Prostate gland (tissue), 2 donors: ENCODE results near the gene HSPA6. TPM values are rescaled to one million over a fixed set of nuclear protein-coding genes. Genes with fewer than 3 reads are reported as not detected.

Experiments used
- DNase-seq: peaks from one replicate; pipeline ENCODE4 v3.0.0-alpha.2; 2019; ENCODE audit warnings: low spot score
- H3K27ac ChIP-seq, 2 donors: fragments of 200-600 bp; sonication (generic); 2 replicates each; pipeline ENCODE4 v1.5.1; 2017 to 2019
- H3K27me3 ChIP-seq: fragments of 200-600 bp; sonication (generic); replicated peaks from 2 replicates; pipeline ENCODE4 v1.5.1; 2019; ENCODE audit not compliant: insufficient read depth
- H3K36me3 ChIP-seq, 2 donors: fragments of 200-600 bp; sonication (generic); 1 replicate in 1 of 2; 2 replicates in 1 of 2; pipeline versions ENCODE4 v1.5.1 to v1.8.1; 2017 to 2019
- H3K4me1 ChIP-seq: fragments of 200-600 bp; sonication (generic); replicated peaks from 2 replicates; pipeline ENCODE4 v1.5.1; 2019
- H3K4me3 ChIP-seq, 2 donors: fragments of 200-600 bp; sonication (generic); 2 replicates each; pipeline ENCODE4 v1.5.1; 2017 to 2019
- H3K9me3 ChIP-seq: fragments of 200-600 bp; sonication (generic); 2 replicates; pipeline ENCODE4 v1.5.1; 2017
- POLR2A ChIP-seq: fragments of 450-650 bp; IDR thresholded peaks from one replicate; pipeline ENCODE4 v1.6.1; 2016; ENCODE audit warnings: antibody characterized with exemption, mild to moderate bottlenecking
- POLR2AphosphoS5 ChIP-seq: sonication (generic); formaldehyde crosslinking; IDR thresholded peaks from one replicate; pipeline ENCODE4 v1.6.1; 2017; ENCODE audit warnings: antibody characterized with exemption
- WGBS: methylation state at CpG from one replicate; pipeline ENCODE4 v1.1.5; 2018; 5-methylcytosine and 5-hydroxymethylcytosine counted together
- intact Hi-C: fragments of 100-400 bp; cut with DNase I; formaldehyde crosslinking; loops from one replicate; pipeline ENCODE4 v1.14.2; 2022
- total RNA-seq, 2 donors: library from RNA; depleted of rRNA; stranded (reverse); fragments of >200 nt; gene quantifications; one replicate each; pipeline ENCODE4 v1.1.0, GENCODE V29; 2016
- TF ChIP-seq, protein P1 (sequence below), 4 experiments: fragments of 200-600 bp in 2 of 4; fragments of 450-650 bp in 2 of 4; sonication (generic) in 2 of 4; IDR thresholded peaks; 1 replicate in 3 of 4; 2 replicates in 1 of 4; pipeline ENCODE4 v1.5.1; 2016 to 2019; ENCODE audit warnings: antibody characterized with exemption in 4 of 4, mild to moderate bottlenecking in 2 of 4, moderate library complexity in 2 of 4

Gene HSPA6
- total RNA-seq, 2 donors from 2014 or later, result 0.64 to 4.9 TPM

DNA sequence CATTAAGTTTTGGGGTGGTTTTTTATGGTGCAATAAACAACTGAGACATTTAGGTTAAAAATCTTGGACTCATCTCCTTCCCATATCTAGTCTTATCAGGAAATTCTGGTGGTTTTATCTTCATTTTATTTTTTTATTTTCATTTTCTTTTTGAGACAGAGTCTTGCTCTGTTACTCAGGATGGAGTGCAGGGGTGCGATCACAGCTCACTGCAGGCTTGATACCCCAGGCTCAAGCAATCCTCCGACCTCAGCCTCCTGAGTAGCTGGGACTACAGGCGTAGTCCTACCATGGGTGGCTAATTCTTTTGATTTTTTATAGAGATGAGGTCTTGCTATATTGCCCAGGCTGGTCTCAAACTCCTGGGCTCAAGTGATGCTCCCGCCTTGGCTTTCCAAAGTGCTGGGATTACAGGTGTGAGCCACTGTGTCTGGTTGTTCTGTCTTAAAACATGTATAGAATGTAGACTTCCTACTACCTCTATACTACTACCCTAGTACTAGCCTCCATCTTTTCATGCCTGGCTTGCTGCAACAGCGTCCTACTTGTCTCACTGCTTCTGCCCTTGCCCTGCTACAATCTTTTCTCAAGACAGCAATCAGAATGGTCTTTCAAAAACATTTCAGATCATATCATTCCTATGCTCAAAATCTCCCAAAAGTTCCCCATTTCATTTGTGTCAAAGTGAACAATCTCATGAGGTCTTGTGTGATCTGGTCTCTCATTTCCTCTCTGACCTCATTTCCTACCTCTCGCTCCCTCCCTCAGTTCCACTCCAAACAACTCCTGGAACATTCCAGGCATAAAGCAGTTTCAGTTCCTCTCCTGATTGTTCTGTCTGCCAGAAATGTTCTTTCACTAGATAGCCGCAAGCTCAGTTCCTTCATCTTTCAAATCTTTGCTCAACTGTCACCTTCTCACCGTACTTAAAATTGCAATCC, 25.0 kb upstream of the HSPA6 start:
- 78% methylated on average over 8 of the region's 8 CpGs for WGBS
- H3K4me1 ChIP-seq, result no peaks in the 10 kb centered on the region
- intact Hi-C loops, result no loop called here
- H3K4me3 ChIP-seq, result no peak overlapping the region
- no peaks in the 10 kb centered on the region for H3K9me3 ChIP-seq
- no peaks in the 10 kb centered on the region for H3K36me3 ChIP-seq
- DNase-seq, result no peak
- no peak overlapping the region for H3K27ac ChIP-seq
- H3K27me3 ChIP-seq, result no peaks in the 10 kb centered on the region
- TF ChIP-seq POLR2A (no peak), POLR2AphosphoS5 (no peak)
- TF ChIP-seq, protein P1, sequence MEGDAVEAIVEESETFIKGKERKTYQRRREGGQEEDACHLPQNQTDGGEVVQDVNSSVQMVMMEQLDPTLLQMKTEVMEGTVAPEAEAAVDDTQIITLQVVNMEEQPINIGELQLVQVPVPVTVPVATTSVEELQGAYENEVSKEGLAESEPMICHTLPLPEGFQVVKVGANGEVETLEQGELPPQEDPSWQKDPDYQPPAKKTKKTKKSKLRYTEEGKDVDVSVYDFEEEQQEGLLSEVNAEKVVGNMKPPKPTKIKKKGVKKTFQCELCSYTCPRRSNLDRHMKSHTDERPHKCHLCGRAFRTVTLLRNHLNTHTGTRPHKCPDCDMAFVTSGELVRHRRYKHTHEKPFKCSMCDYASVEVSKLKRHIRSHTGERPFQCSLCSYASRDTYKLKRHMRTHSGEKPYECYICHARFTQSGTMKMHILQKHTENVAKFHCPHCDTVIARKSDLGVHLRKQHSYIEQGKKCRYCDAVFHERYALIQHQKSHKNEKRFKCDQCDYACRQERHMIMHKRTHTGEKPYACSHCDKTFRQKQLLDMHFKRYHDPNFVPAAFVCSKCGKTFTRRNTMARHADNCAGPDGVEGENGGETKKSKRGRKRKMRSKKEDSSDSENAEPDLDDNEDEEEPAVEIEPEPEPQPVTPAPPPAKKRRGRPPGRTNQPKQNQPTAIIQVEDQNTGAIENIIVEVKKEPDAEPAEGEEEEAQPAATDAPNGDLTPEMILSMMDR (IDR thresholded peaks at IDR 0.05), result no peak

DNA sequence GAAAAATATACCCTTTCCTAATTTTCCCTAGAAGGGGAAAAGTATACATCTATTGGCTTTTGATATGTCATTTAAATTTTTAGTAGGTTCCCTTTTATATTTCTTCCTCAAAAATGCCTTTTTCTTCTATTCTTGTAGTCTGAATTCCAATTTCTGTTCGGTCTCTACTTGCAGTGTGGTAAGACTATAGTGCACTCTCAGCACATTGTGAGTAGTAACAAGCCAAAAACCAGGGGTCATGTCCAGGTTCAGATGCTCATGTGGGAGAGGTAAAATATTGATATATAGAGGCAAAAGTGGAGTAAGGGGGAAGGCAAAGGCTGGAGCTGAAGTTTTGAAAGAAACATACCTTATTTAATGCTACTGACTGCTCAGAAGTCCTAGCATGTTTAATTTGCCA, 23.1 kb upstream of the HSPA6 start:
- Histone ChIP-seq H3K4me3 (no peak overlapping the region), H3K36me3 (no peaks in the 10 kb centered on the region), H3K27ac (no peak overlapping the region), H3K4me1 (no peaks in the 10 kb centered on the region), H3K9me3 (no peaks in the 10 kb centered on the region), H3K27me3 (no peaks in the 10 kb centered on the region)
- intact Hi-C loops, result no loop called here
- 81% methylated on average over 1 of the region's 1 CpG for whole genome bisulfite sequencing
- TF ChIP-seq POLR2AphosphoS5 (no peak), POLR2A (no peak)
- TF ChIP-seq, protein P1 (IDR thresholded peaks at IDR 0.05), result no peak
- DNase-seq, result no peak

DNA sequence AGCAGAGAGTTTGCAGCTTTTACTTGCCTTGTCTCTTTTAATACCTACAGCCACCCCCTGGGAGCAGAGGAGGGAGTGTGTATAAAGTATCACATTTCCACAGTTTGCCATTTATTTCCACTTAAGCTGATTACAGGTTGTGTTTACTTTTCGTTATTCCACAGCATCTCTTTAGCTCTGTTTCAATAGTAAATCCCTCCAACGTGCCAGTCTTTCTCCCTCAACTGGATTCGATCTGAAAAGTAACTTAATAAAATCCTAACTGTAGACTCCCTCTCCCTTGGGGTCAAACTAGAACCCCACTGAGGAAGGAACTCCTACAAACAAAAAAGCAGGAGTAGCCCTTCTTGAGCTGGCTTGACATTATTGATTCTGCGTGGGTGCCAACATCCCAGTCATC, 22.2 kb upstream of the HSPA6 start:
- WGBS, result 38% methylated on average over 4 of the region's 4 CpGs
- H3K4me1 ChIP-seq, result no peaks in the 10 kb centered on the region

DNA sequence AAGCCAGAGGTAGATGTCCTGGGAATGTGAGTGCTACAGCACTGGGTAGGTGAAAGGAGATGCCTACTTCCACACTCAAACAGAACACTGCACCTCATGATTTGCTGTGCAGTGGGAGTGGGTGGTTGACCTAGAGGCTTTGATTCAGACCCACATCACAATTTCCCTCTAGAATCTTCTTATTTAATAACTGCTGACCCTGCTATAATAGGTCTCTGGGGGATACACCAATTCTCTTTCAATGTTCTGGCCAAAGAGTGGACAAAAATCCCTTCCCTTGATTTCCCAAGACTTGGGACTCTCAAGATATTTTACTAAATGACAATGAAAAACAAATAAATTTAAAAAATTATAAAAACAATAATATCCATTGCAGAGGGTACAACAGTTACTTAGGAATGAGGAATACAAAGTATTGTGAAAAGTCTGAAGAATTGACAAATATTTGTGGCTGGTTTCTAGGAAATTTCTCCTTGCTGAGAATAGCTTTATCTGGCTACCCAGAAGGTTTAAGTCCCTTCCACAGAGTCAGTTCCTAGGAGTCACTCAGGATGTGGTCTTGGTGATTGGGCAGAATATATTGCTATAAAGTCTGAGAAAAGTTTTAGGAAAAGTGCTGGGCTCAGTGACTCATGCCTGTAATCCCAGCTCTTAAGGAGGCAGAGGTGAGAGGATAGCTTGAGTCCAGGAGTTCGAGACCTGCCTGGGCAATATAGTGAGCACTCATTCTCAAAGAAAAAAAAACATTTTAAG, 21.5 kb upstream of the HSPA6 start:
- WGBS, result 35% methylated on average over 1 of the region's 1 CpG
- intact Hi-C loops, result no loop called here

More for the DNA sequence above, 22.2 kb upstream of the HSPA6 start:
- H3K4me3 ChIP-seq, result no peak overlapping the region
- H3K27ac ChIP-seq, result no peak overlapping the region
- no peaks in the 10 kb centered on the region for H3K36me3 ChIP-seq
- TF ChIP-seq POLR2AphosphoS5 (no peak), POLR2A (no peak)
- TF ChIP-seq, protein P1 (IDR thresholded peaks at IDR 0.05), result no peak
- H3K9me3 ChIP-seq, result no peaks in the 10 kb centered on the region
- H3K27me3 ChIP-seq, result no peaks in the 10 kb centered on the region
- intact Hi-C loops, result no loop called here
- no peak for DNase-seq

More for the DNA sequence above, 21.5 kb upstream of the HSPA6 start:
- Histone ChIP-seq H3K4me3 (no peak overlapping the region), H3K27ac (no peak overlapping the region), H3K27me3 (no peaks in the 10 kb centered on the region), H3K4me1 (no peaks in the 10 kb centered on the region), H3K9me3 (no peaks in the 10 kb centered on the region), H3K36me3 (no peaks in the 10 kb centered on the region)
- DNase-seq, result no peak
- TF ChIP-seq POLR2AphosphoS5, result no peak
- TF ChIP-seq POLR2A, result no peak
- TF ChIP-seq, protein P1 (IDR thresholded peaks at IDR 0.05), result no peak
